Tibial nerve (tissue), 3 donors: Measurements from ENCODE around the gene WDR43.

Source experiments
- POLR2A ChIP-seq, 2 donors: fragments of 450-650 bp; IDR thresholded peaks; one replicate each; pipeline ENCODE4 v1.6.1; 2017; ENCODE audit warnings: antibody characterized with exemption in 2 of 2, mild to moderate bottlenecking in 2 of 2, moderate library complexity in 2 of 2
- TF ChIP-seq, protein P1 (sequence below), 5 experiments: fragments of 200-600 bp in 3 of 5; fragments of 450-650 bp in 2 of 5; sonication (generic) in 3 of 5; IDR thresholded peaks; one replicate each; pipeline ENCODE4 v1.5.1; 2016 to 2019; ENCODE audit warnings: antibody characterized with exemption in 5 of 5, mild to moderate bottlenecking in 3 of 5, moderate library complexity in 2 of 5

DNA sequence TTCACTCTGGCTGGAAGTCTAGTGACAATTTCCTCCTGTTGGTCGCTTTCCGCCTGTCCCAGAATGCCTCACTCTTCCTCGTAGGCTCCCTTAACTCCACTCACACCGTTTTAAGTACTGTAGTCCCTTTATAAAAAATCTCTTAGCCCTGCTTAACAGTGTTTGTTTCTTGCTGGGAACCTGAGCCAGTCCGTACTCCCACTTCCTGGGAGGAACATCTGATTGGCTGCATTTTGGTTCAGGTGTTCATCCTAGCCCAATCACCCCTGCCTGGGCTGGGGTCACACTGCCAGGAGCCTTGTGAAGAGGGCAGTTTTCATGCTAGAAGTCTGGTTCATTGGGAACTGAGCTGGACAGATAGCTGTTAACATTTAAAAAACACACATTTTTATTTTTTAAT is 61.0 kb downstream of the WDR43 start:
- TF ChIP-seq, protein P1, sequence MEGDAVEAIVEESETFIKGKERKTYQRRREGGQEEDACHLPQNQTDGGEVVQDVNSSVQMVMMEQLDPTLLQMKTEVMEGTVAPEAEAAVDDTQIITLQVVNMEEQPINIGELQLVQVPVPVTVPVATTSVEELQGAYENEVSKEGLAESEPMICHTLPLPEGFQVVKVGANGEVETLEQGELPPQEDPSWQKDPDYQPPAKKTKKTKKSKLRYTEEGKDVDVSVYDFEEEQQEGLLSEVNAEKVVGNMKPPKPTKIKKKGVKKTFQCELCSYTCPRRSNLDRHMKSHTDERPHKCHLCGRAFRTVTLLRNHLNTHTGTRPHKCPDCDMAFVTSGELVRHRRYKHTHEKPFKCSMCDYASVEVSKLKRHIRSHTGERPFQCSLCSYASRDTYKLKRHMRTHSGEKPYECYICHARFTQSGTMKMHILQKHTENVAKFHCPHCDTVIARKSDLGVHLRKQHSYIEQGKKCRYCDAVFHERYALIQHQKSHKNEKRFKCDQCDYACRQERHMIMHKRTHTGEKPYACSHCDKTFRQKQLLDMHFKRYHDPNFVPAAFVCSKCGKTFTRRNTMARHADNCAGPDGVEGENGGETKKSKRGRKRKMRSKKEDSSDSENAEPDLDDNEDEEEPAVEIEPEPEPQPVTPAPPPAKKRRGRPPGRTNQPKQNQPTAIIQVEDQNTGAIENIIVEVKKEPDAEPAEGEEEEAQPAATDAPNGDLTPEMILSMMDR (IDR thresholded peaks at IDR 0.05), result no peak
- no peak for TF ChIP-seq POLR2A (IDR thresholded peaks at IDR 0.05)
